ENCODE measurements around the gene XPR1.

The XPR1 gene

DNA sequence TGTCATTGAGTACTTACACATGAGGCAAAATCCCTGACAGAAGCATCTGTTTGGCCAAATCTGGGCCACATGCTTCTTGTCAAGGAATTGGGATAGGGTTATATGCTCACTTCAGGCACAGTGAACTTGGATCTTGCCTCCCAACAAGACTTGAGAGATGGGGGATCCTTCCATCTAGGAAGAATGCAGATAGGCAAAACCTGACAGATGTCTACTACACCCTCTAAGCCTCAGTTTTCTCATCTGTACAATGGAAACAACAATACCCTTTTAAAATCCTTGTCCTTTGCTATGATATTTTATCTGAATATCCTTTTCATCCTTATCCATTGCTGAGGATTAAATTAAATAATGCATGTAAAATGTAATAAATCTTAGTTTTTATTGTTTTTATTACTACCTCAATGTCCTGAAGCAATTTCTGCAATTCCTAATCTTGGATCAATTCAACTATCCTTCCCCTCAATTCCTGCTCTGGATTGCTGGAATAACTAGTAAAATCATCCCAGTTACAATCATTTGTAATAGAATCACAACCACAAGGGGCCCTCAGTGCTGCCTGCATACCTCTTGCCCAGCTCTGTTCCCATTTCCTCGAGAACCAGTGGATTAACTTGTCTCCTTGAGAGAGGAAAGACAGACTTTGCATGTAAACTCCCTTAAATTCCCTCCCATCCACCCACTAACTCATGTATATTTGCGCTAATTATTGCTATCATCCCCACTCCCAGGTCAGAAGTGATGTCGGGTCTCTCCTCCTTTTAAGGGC, 8.1 kb upstream of the XPR1 start:
- no peak for TF ChIP-seq EGR1 (IDR thresholded peaks at IDR 0.05)
- TF ChIP-seq CREB1 (IDR thresholded peaks at IDR 0.05; ENCODE audit: low read depth), result no peak
- TF ChIP-seq RAD21 (IDR thresholded peaks at IDR 0.05; ENCODE audit: low read depth), result peak; percentile 36

DNA sequence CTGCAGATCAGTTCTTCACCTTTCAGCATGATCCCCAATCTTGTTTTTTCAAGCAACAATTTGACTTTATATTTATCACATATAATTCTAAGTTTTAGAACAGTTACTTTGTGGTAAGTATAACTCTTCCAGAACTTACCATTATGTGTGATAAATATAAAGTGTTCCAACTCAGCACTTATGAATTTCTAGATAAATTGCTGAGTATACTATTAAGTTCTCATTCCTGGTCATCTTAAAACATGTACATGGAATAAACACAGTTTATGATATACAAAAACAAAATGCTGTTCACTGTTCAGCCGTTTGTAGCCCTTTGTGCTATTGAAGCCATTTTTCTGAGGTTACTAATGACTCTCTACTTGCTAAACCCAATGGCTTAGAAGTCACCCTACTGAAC, 5.1 kb upstream of the XPR1 start:
- TF ChIP-seq EGR1 (IDR thresholded peaks at IDR 0.05) (no peak), FOXM1 (IDR thresholded peaks at IDR 0.05; ENCODE audit: borderline replicate concordance, low read depth) (no peak), CEBPB (IDR thresholded peaks at IDR 0.05) (no peak), TCF12 (IDR thresholded peaks at IDR 0.05; ENCODE audit: low read depth) (no peak), ZBTB7A (IDR thresholded peaks at IDR 0.05; ENCODE audit: low read depth) (no peak), TEAD4 (IDR thresholded peaks at IDR 0.05) (no peak)

DNA sequence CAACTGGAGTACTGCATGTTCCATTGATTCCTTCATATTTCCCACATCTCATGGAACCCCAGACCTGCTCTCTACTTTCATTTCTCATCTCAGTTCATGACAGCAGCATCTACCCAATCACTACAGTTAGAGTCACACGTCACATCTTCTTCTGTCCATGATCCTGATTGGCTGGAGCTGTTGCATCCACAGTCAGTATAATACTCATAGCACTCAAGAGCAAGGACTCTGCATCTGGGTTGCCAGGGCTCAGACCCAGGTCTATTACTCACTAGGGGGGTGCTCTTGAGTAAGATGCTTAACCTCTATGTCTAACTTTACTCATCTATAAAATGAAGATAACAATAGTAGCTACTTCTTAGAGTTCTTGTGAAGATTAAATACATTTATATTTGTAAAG, 4.4 kb upstream of the XPR1 start:
- no peak for TF ChIP-seq NFIC (IDR thresholded peaks at IDR 0.05)
- no peak for TF ChIP-seq TAF1 (IDR thresholded peaks at IDR 0.05; ENCODE audit: low read depth)
- no peak for TF ChIP-seq EP300 (IDR thresholded peaks at IDR 0.05; ENCODE audit: borderline replicate concordance)
- TF ChIP-seq, protein P1, sequence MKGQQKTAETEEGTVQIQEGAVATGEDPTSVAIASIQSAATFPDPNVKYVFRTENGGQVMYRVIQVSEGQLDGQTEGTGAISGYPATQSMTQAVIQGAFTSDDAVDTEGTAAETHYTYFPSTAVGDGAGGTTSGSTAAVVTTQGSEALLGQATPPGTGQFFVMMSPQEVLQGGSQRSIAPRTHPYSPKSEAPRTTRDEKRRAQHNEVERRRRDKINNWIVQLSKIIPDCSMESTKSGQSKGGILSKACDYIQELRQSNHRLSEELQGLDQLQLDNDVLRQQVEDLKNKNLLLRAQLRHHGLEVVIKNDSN (IDR thresholded peaks at IDR 0.05), result no peak
- no peak for TF ChIP-seq TCF12 (IDR thresholded peaks at IDR 0.05; ENCODE audit: low read depth)
- TF ChIP-seq CEBPB (IDR thresholded peaks at IDR 0.05), result no peak
- TF ChIP-seq RAD21 (IDR thresholded peaks at IDR 0.05; ENCODE audit: low read depth), result no peak

DNA sequence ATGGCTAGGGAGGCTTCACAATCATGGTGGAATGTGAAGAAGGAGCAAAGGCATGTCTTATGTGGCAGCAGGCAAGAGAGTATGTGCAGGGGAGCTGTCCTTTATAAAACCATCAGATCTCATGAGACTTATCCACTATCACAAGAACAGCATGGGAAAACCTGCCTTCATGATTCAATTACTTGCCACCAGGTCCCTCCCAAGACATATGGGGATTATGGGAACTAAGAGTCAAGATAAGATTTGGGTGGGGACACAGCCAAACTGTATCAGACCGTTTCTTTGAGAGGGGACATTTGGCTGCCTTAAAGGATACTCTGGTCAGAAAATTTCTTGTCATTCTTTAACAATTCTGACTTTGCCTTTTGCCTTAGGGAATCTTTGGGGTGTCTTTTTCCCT, 3.2 kb upstream of the XPR1 start:
- no peak for TF ChIP-seq TCF12 (IDR thresholded peaks at IDR 0.05; ENCODE audit: low read depth)
- TF ChIP-seq FOXM1 (IDR thresholded peaks at IDR 0.05; ENCODE audit: borderline replicate concordance, low read depth), result no peak

DNA sequence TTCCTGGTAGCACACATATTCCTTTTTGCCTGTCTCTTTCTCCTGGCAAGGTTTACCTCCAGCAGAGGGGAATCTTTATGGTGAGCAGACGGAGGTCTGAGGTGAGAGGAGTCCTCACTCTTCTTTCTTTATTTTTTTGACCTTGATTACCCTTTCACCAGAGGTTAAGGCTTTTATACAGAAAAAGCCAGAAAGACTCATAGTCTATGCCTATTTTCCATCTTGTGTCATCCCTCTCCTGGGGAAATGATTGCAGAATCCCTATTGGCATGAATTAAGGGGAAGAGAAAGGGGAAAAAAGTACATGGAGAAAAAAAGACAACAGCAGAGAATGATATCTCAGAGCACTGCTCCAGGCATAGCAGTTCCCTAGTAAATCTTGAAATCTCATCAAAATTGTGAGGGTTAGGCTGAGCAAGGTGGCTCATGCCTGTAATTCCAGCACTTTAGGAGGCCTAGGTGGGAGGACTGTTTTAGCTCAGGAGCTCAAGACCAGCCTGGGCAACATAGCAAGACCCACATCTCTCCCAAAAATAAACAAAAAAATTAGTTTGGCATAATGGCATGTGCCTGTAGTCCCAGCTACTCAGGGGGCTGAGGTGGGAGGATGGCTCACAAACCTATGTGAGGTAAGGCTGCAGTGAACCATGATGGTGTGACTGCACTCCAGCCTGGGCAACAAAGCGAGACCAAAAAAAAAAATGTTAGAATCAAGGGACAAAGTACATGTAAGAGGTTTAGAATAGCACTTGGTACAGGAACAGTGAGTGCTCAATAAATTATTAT, 1.2 kb upstream of the XPR1 start:
- no peak for TF ChIP-seq EGR1 (IDR thresholded peaks at IDR 0.05)
- no peak for TF ChIP-seq RAD21 (IDR thresholded peaks at IDR 0.05; ENCODE audit: low read depth)
- TF ChIP-seq EP300 (IDR thresholded peaks at IDR 0.05; ENCODE audit: borderline replicate concordance), result no peak
- TF ChIP-seq ZBTB7A (IDR thresholded peaks at IDR 0.05; ENCODE audit: low read depth), result no peak
- TF ChIP-seq YY1 (IDR thresholded peaks at IDR 0.05; ENCODE audit: low read depth), result no peak
- TF ChIP-seq, protein P2, sequence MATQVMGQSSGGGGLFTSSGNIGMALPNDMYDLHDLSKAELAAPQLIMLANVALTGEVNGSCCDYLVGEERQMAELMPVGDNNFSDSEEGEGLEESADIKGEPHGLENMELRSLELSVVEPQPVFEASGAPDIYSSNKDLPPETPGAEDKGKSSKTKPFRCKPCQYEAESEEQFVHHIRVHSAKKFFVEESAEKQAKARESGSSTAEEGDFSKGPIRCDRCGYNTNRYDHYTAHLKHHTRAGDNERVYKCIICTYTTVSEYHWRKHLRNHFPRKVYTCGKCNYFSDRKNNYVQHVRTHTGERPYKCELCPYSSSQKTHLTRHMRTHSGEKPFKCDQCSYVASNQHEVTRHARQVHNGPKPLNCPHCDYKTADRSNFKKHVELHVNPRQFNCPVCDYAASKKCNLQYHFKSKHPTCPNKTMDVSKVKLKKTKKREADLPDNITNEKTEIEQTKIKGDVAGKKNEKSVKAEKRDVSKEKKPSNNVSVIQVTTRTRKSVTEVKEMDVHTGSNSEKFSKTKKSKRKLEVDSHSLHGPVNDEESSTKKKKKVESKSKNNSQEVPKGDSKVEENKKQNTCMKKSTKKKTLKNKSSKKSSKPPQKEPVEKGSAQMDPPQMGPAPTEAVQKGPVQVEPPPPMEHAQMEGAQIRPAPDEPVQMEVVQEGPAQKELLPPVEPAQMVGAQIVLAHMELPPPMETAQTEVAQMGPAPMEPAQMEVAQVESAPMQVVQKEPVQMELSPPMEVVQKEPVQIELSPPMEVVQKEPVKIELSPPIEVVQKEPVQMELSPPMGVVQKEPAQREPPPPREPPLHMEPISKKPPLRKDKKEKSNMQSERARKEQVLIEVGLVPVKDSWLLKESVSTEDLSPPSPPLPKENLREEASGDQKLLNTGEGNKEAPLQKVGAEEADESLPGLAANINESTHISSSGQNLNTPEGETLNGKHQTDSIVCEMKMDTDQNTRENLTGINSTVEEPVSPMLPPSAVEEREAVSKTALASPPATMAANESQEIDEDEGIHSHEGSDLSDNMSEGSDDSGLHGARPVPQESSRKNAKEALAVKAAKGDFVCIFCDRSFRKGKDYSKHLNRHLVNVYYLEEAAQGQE (IDR thresholded peaks at IDR 0.05; ENCODE audit: low read depth), result no peak

DNA sequence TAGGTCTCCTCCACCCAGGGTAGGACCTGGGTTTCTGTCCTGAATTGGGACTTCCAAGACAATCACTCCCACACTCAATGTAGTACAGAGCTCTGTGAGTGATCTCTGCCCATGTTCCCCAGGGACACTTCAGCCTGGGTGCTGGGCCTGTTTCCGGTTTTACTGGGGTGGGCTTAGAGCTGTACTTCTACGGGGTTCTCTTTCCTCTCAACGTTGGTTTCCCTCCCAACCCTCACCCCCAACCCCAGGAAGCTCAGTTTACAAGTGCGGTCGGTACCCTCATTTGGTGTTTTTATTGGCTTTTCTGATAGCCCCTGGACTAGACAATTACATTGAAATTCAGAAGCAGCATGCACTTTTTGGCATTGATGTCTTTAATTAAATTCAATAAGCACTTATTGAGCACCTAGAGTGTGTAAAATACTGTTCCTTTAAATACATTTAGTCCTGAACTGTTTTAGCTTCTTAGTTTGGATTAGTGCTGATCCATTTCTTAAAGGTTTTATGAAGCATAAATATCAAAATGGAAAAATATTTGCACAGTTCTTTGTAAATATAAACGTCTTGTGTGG, 542 bp upstream of the XPR1 start:
- TF ChIP-seq, protein P2 (IDR thresholded peaks at IDR 0.05; ENCODE audit: low read depth), result no peak
- TF ChIP-seq, protein P3, sequence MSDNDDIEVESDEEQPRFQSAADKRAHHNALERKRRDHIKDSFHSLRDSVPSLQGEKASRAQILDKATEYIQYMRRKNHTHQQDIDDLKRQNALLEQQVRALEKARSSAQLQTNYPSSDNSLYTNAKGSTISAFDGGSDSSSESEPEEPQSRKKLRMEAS (IDR thresholded peaks at IDR 0.05), result no peak
- TF ChIP-seq CREB1 (IDR thresholded peaks at IDR 0.05; ENCODE audit: low read depth), result no peak
- no peak for TF ChIP-seq TAF1 (IDR thresholded peaks at IDR 0.05; ENCODE audit: low read depth)

DNA sequence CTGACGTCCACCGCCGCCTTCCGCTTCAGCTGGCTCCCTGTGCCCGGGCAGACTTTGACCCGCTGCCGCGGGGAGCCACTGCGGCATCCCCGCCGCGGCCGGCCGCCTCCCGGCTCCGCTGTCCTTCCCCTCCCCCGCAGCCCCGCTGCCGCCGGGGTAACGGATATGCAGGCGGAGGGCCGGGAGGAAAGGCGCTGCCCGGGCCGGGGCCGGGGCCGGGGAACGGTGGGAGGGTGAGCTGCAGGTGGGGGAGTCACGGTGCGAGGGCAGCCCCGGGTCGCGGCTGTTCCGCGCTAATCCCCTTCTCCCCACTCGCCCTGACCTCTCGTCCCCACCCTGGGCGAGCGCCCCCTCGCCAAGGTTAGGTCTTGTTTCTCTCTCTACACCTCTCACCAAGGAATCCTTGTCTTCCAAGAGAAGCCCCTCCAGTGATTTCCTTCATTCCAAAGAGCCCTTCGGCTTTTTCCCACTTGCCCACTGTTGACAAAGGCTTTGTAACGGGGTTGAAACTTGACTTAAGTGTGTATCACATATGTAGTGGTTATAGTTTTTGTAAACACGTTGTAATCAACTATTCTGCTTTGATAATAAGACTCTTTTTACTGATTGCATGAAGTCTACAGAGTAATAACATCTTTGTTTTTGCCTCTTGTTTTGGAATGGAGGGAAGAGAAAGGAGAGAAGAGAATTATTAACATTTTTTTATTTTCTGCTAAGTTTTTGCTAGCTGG, 669 bp downstream of the XPR1 start:
- TF ChIP-seq FOXM1 (IDR thresholded peaks at IDR 0.05; ENCODE audit: borderline replicate concordance, low read depth) (no peak), ZBTB7A (IDR thresholded peaks at IDR 0.05; ENCODE audit: low read depth) (peak; percentile 38; the same call in 1 of the 2 replicates)

Measured in Ishikawa (cell line).